HepG2 (cell line): ENCODE data around the gene HTR3B. TPM values are rescaled to one million over a fixed set of nuclear protein-coding genes. Genes with fewer than 3 reads are reported as not detected.
A peak's percentile ranks its signal among the peaks of the same experiment; 100 is the strongest.

ENCODE experiments used
- BCL6 ChIP-seq: IDR thresholded peaks from 2 replicates; pipeline ENCODE4 v1.6.1; 2016; ENCODE audit warnings: missing genetic modification reagents, missing compliant biosample characterization
- BHLHE40 ChIP-seq: IDR thresholded peaks from 2 replicates; pipeline ENCODE4 v1.6.1; 2011; ENCODE audit warnings: low read length, improper control_type of control experiment
- ETV6 ChIP-seq: sonication (generic); formaldehyde crosslinking; conservative IDR thresholded peaks from 2 replicates; pipeline ENCODE4 v1.4.0; 2020; ENCODE audit warnings: missing genetic modification reagents
- FOXJ3 ChIP-seq: sonication (generic); formaldehyde crosslinking; IDR thresholded peaks from 2 replicates; pipeline ENCODE4 v1.4.0; 2020; ENCODE audit warnings: missing genetic modification reagents, mild to moderate bottlenecking, borderline replicate concordance
- IRF2 ChIP-seq: IDR thresholded peaks from 2 replicates; pipeline ENCODE4 v1.6.1; 2018; ENCODE audit warnings: missing genetic modification reagents, missing compliant biosample characterization
- MYC ChIP-seq: sonication (generic); formaldehyde crosslinking; IDR thresholded peaks from 2 replicates; pipeline ENCODE4 v1.9.0; 2021; ENCODE audit warnings: missing genetic modification reagents, borderline replicate concordance
- PCBP2 ChIP-seq: fragments of 200-400 bp; formaldehyde crosslinking; optimal IDR thresholded peaks from 2 replicates; pipeline ENCODE3; 2018; ENCODE audit warnings: low read length, low read depth; ENCODE audit not compliant: poor library complexity, severe bottlenecking
- SPEN ChIP-seq: sonication (generic); formaldehyde crosslinking; IDR thresholded peaks from 2 replicates; pipeline ENCODE4 v1.5.1; 2020; ENCODE audit warnings: low read depth, mild to moderate bottlenecking, missing genetic modification reagents
- ZBTB21 ChIP-seq: sonication (generic); formaldehyde crosslinking; IDR thresholded peaks from 2 replicates; pipeline ENCODE4 v1.4.0; 2020; ENCODE audit warnings: missing genetic modification reagents
- ZMYM3 ChIP-seq: sonication (generic); formaldehyde crosslinking; IDR thresholded peaks from 2 replicates; pipeline ENCODE4 v1.5.1; 2020; ENCODE audit warnings: mild to moderate bottlenecking, missing genetic modification reagents
- ZNF569 ChIP-seq: sonication (generic); formaldehyde crosslinking; IDR thresholded peaks from 2 replicates; pipeline ENCODE4 v1.5.0; 2020; ENCODE audit warnings: mild to moderate bottlenecking, missing genetic modification reagents, moderate library complexity, borderline replicate concordance
- ZNF749 ChIP-seq: sonication (generic); formaldehyde crosslinking; IDR thresholded peaks from 2 replicates; pipeline ENCODE4 v1.8.0; 2022; ENCODE audit warnings: mild to moderate bottlenecking, missing genetic modification reagents, moderate library complexity, borderline replicate concordance
- polyA plus RNA-seq, 8 experiments: library from polyadenylated mRNA; depleted of rRNA in 3 of 8; stranded (reverse) in 7 of 8; unstranded in 1 of 8; fragments of >200 nt; fragmentation: Illumina TruSeq in 4 of 8; extraction: Trizol in 4 of 8; gene quantifications; 2 replicates each; pipeline versions ENCODE4 v1.2.1 to v1.2.3, GENCODE V29; 2011 to 2016; ENCODE audit warnings: low read depth in 4 of 8, missing spikeins in 1 of 8, mixed read lengths in 1 of 8; ENCODE audit not compliant: insufficient read depth in 1 of 8
- total RNA-seq, 5 experiments: library from RNA; depleted of rRNA; stranded (reverse); fragments of >200 nt; fragmentation: Illumina TruSeq; extraction: Trizol; gene quantifications; 2 replicates each; pipeline ENCODE4 v1.2.3, GENCODE V29; 2016; ENCODE audit warnings: low read depth in 1 of 5
- TF ChIP-seq, protein P1 (sequence below): sonication (generic); formaldehyde crosslinking; IDR thresholded peaks from 2 replicates; pipeline ENCODE4 v1.4.0; 2020; ENCODE audit warnings: missing genetic modification reagents, low read depth, mild to moderate bottlenecking, borderline replicate concordance
- TF ChIP-seq, protein P2 (sequence below): sonication (generic); formaldehyde crosslinking; IDR thresholded peaks from 2 replicates; pipeline ENCODE4 v1.5.0; 2020; ENCODE audit warnings: missing genetic modification reagents
- TF ChIP-seq, protein P3 (sequence below): sonication (generic); formaldehyde crosslinking; IDR thresholded peaks from 2 replicates; pipeline ENCODE4 v1.8.0; 2023; ENCODE audit warnings: mild to moderate bottlenecking, missing genetic modification reagents
- TF ChIP-seq, protein P4 (sequence below): sonication (generic); formaldehyde crosslinking; IDR thresholded peaks from 2 replicates; pipeline ENCODE4 v1.5.0; 2020; ENCODE audit warnings: missing genetic modification reagents
- TF ChIP-seq, protein P5 (sequence below): sonication (generic); formaldehyde crosslinking; IDR thresholded peaks from 2 replicates; pipeline ENCODE4 v1.4.0; 2020; ENCODE audit warnings: missing genetic modification reagents

The HTR3B gene
- total and polyA plus RNA-seq, 2 of the 13 experiments (the other 11 are each of a cell fraction or from before 2014, with no cell fraction given) = 0.09 to 1.7 TPM

DNA sequence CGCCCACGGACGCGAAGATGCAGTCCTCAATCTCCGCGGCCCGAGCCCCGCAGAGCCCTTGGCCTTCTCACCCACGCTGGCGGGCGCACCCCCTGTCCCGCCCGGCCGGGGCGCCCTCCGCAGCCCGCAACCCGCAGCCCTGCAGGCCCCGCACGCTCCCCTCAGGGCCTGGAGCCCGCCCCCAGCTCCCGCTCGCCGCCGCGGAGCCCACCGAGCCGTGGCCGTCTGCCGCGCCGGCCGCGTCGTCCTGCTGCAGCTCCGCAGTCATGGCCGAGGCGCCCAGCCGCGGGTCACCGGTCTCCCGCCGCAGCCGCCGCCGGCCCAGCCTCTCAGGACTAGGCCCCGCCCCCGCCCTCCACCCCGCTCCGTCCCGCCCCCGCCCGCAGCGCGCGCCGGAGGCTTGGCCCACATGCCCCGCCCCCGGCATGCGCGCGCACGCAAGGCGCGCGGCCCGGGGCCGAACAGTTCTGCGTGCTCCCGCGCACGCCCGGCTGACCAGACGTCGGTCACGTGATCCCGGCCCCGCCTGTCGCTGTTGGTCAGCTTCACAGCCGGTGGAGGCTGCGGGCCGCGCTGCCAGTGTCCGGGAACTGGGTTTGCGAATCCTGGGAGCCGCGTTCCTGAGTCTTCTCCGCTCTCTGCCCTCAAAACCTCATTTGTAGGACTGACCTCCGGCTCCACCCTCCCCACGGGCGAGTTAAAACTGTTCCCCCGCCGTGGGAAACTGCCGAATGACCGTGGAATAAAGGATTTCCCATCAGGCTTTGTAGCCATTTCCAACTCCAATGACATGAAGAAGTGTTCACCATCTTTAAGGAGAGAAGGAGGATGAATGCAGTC, 29.1 kb upstream of the HTR3B start, which contains the start of gene USP28 (continued):
- TF ChIP-seq ZMYM3 (CRISPR knock-in tag) (no peak), IRF2 (CRISPR knock-in tag) (peak; percentile 77), SPEN (CRISPR knock-in tag) (peak; percentile 80), ETV6 (peak; percentile 55; the same call in 1 of the 2 replicates), ZNF749 (0 out of 2 replicates have a peak, but pooled peaks have one; percentile 9), PCBP2 (no peak), MYC (peak; percentile 81; the same call in 1 of the 2 replicates), BCL6 (CRISPR knock-in tag) (peak; percentile 45; the same call in 1 of the 2 replicates), FOXJ3 (0 out of 2 replicates have a peak, but pooled peaks have one; percentile 36), ZNF569 (CRISPR knock-in tag) (no peak), BHLHE40 (peak; percentile 96), ZBTB21 (CRISPR knock-in tag) (peak; percentile 20; the same call in 1 of the 2 replicates)
- TF ChIP-seq, protein P1, sequence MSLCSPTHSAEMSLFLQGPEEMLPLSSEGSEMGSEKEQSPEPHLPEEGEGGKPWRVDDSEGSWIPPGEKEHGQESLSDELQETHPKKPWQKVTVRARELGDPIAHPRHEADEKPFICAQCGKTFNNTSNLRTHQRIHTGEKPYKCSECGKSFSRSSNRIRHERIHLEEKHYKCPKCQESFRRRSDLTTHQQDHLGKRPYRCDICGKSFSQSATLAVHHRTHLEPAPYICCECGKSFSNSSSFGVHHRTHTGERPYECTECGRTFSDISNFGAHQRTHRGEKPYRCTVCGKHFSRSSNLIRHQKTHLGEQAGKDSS (CRISPR knock-in tag) = peak; percentile 37; the same call in 1 of the 2 replicates
- TF ChIP-seq, protein P2, sequence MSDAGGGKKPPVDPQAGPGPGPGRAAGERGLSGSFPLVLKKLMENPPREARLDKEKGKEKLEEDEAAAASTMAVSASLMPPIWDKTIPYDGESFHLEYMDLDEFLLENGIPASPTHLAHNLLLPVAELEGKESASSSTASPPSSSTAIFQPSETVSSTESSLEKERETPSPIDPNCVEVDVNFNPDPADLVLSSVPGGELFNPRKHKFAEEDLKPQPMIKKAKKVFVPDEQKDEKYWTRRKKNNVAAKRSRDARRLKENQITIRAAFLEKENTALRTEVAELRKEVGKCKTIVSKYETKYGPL (CRISPR knock-in tag) = 0 out of 2 replicates have a peak, but pooled peaks have one; percentile 48
- TF ChIP-seq, protein P3, sequence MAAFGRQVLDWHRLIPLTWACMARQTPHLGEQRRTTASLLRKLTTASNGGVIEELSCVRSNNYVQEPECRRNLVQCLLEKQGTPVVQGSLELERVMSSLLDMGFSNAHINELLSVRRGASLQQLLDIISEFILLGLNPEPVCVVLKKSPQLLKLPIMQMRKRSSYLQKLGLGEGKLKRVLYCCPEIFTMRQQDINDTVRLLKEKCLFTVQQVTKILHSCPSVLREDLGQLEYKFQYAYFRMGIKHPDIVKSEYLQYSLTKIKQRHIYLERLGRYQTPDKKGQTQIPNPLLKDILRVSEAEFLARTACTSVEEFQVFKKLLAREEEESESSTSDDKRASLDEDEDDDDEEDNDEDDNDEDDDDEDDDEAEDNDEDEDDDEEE (CRISPR knock-in tag) = peak; percentile 83; the same call in 1 of the 2 replicates
- TF ChIP-seq, protein P4, sequence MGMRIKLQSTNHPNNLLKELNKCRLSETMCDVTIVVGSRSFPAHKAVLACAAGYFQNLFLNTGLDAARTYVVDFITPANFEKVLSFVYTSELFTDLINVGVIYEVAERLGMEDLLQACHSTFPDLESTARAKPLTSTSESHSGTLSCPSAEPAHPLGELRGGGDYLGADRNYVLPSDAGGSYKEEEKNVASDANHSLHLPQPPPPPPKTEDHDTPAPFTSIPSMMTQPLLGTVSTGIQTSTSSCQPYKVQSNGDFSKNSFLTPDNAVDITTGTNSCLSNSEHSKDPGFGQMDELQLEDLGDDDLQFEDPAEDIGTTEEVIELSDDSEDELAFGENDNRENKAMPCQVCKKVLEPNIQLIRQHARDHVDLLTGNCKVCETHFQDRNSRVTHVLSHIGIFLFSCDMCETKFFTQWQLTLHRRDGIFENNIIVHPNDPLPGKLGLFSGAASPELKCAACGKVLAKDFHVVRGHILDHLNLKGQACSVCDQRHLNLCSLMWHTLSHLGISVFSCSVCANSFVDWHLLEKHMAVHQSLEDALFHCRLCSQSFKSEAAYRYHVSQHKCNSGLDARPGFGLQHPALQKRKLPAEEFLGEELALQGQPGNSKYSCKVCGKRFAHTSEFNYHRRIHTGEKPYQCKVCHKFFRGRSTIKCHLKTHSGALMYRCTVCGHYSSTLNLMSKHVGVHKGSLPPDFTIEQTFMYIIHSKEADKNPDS (CRISPR knock-in tag) = no peak
- TF ChIP-seq, protein P5, sequence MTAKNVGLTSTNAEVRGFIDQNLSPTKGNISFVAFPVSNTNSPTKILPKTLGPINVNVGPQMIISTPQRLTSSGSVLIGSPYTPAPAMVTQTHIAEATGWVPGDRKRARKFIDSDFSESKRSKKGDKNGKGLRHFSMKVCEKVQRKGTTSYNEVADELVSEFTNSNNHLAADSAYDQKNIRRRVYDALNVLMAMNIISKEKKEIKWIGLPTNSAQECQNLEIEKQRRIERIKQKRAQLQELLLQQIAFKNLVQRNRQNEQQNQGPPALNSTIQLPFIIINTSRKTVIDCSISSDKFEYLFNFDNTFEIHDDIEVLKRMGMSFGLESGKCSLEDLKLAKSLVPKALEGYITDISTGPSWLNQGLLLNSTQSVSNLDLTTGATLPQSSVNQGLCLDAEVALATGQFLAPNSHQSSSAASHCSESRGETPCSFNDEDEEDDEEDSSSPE (CRISPR knock-in tag) = peak; percentile 75; the same call in 1 of the 2 replicates
